GM12878 (cell line): ENCODE results near the gene FOXP1. TPM values are rescaled to one million over a fixed set of nuclear protein-coding genes. Genes with fewer than 3 reads are reported as not detected.

Experiments
- ATAC-seq: fragments of 200-7000 bp; cut with Tn5 transposase; 3 replicates; pipeline ENCODE4 v1.9.1; 2020; ENCODE audit warnings: mild to moderate bottlenecking, moderate library complexity
- BruUV-seq: library from RNA; stranded (reverse); fragments of 400-500 nt; replicated peaks from 2 replicates; lab custom pipeline; 2021; lab: Mats Ljungman, UMichigan
- CTCF ChIA-PET: fragments of 300-600 bp; sonication (Branson Sonifier 250); formaldehyde crosslinking; extraction: SDS; loops from one replicate; lab custom pipeline; 2021; ENCODE audit warnings: inconsistent platforms; lab: Yijun Ruan, JAX
- POLR2A ChIA-PET: fragments of 350-600 bp; formaldehyde crosslinking; extraction: SDS; loops from one replicate; lab custom pipeline; 2021; ENCODE audit warnings: inconsistent platforms; lab: Charles Lee
- RAD21 ChIA-PET: fragments of 300-600 bp; sonication (Branson Sonifier 250); formaldehyde crosslinking; loops from one replicate; lab custom pipeline; 2023; ENCODE audit warnings: antibody characterized with exemption; ENCODE audit not compliant: unreplicated experiment; lab: Charles Lee
- SMC1A ChIA-PET: fragments of 300-600 bp; sonication (Branson Sonifier 250); formaldehyde crosslinking; loops from one replicate; lab custom pipeline; 2023; ENCODE audit not compliant: unreplicated experiment, uncharacterized antibody; lab: Charles Lee
- DNase-seq: peaks from one replicate; pipeline ENCODE4 v3.0.0-alpha.2; 2011; ENCODE audit warnings: low read depth, low spot score
- FAIRE-seq: peaks from 3 replicates; lab custom pipeline; 2011; peaks lifted over from hg19 to GRCh38; lab: Jason Lieb, UNC
- H2AFZ ChIP-seq: 2 replicates; pipeline ENCODE4 v1.6.0; 2011; ENCODE audit warnings: low read depth, low read length, control low read depth; ENCODE audit not compliant: control insufficient read depth
- H3K27ac ChIP-seq: 2 replicates; pipeline ENCODE4 v1.5.1; 2011; ENCODE audit warnings: control low read depth; ENCODE audit not compliant: control insufficient read depth, insufficient read depth
- H3K27me3 ChIP-seq, 2 experiments: replicated peaks in 1 of 2; 2 replicates each; pipeline versions ENCODE4 v1.6.0 to v1.6.1; 2011; ENCODE audit warnings: low read length in 1 of 2; ENCODE audit not compliant: control insufficient read depth in 2 of 2, insufficient read depth in 2 of 2
- H3K36me3 ChIP-seq, 2 experiments: 2 replicates each; pipeline ENCODE4 v1.5.1; 2011; ENCODE audit warnings: low read length in 1 of 2; ENCODE audit not compliant: control insufficient read depth in 2 of 2, insufficient read depth in 2 of 2
- H3K4me1 ChIP-seq: 2 replicates; pipeline ENCODE4 v1.6.1; 2011; ENCODE audit warnings: mild to moderate bottlenecking, low read length, moderate library complexity, mixed read lengths; ENCODE audit not compliant: control insufficient read depth, insufficient read depth
- H3K4me2 ChIP-seq: 2 replicates; pipeline ENCODE4 v1.6.0; 2011; ENCODE audit warnings: control low read depth; ENCODE audit not compliant: control insufficient read depth, insufficient read depth
- H3K4me3 ChIP-seq: fragments of 200-600 bp; sonication (generic); 2 replicates; pipeline ENCODE4 v1.5.1; 2016
- H3K79me2 ChIP-seq: 2 replicates; pipeline ENCODE4 v1.6.0; 2011; ENCODE audit warnings: low read length; ENCODE audit not compliant: control insufficient read depth, insufficient read depth
- H3K9ac ChIP-seq: 2 replicates; pipeline ENCODE4 v1.8.0; 2011; ENCODE audit warnings: low read length, control low read depth, mixed read lengths; ENCODE audit not compliant: control insufficient read depth, insufficient read depth
- H3K9me3 ChIP-seq: replicated peaks from 3 replicates; pipeline ENCODE4 v1.5.1; 2011; ENCODE audit warnings: mild to moderate bottlenecking, low read length; ENCODE audit not compliant: control insufficient read depth, insufficient read depth
- H4K20me1 ChIP-seq: 2 replicates; pipeline ENCODE4 v1.6.0; 2011; ENCODE audit not compliant: control insufficient read depth, insufficient read depth
- BHLHE40 ChIP-seq, 2 experiments: fragments of 450-650 bp in 1 of 2; IDR thresholded peaks; 2 replicates each; pipeline ENCODE4 v1.6.1; 2011 to 2017; ENCODE audit warnings: low read depth in 2 of 2, borderline replicate concordance in 1 of 2, improper control_type of control experiment in 1 of 2, low read length in 1 of 2, mild to moderate bottlenecking in 1 of 2
- CBX5 ChIP-seq: sonication (generic); IDR thresholded peaks from 2 replicates; pipeline ENCODE4 v1.6.1; 2016; ENCODE audit warnings: low read depth, moderate library complexity, mild to moderate bottlenecking, inconsistent platforms
- CEBPB ChIP-seq, 2 experiments: fragments of 150-350 bp in 1 of 2; IDR thresholded peaks; 2 replicates each; pipeline ENCODE4 v1.6.1; 2012 to 2014; ENCODE audit warnings: low read depth in 2 of 2, low read length in 2 of 2, borderline replicate concordance in 1 of 2, inconsistent platforms in 1 of 2
- EZH2 ChIP-seq: IDR thresholded peaks from 2 replicates; pipeline ENCODE4 v1.6.1; 2012; ENCODE audit warnings: low read depth, mild to moderate bottlenecking, control low read depth, inconsistent platforms, low read length, borderline replicate concordance; ENCODE audit not compliant: control insufficient read depth
- FOS ChIP-seq: IDR thresholded peaks from 3 replicates; pipeline ENCODE4 v1.6.1; 2011; ENCODE audit warnings: borderline replicate concordance; ENCODE audit not compliant: insufficient read length; ENCODE audit errors: extremely low read depth
- HSF1 ChIP-seq: fragments of 150-350 bp; IDR thresholded peaks from 2 replicates; pipeline ENCODE4 v1.6.1; 2014; ENCODE audit warnings: mild to moderate bottlenecking, low read depth, low read length
- IRF4 ChIP-seq: IDR thresholded peaks from 2 replicates; pipeline ENCODE4 v1.6.1; 2011; ENCODE audit warnings: low read depth, low read length
- MEF2B ChIP-seq: fragments of 450-650 bp; IDR thresholded peaks from 2 replicates; pipeline ENCODE4 v1.6.1; 2018; ENCODE audit warnings: mild to moderate bottlenecking, moderate library complexity; ENCODE audit not compliant: partially characterized antibody, poor library complexity, severe bottlenecking
- MYC ChIP-seq: IDR thresholded peaks from 2 replicates; pipeline ENCODE4 v1.6.1; 2011; ENCODE audit warnings: mild to moderate bottlenecking, low read length, moderate library complexity, inconsistent platforms; ENCODE audit not compliant: insufficient read depth, insufficient replicate concordance, insufficient read length, severe bottlenecking
- NFYA ChIP-seq: IDR thresholded peaks from 2 replicates; pipeline ENCODE4 v1.6.1; 2011; ENCODE audit warnings: low read depth, mild to moderate bottlenecking, low read length, improper control_type of control experiment, borderline replicate concordance
- PKNOX1 ChIP-seq: fragments of 450-650 bp; IDR thresholded peaks from 2 replicates; pipeline ENCODE4 v1.6.1; 2016; ENCODE audit warnings: mild to moderate bottlenecking
- PML ChIP-seq: IDR thresholded peaks from 2 replicates; pipeline ENCODE4 v1.6.1; 2012; ENCODE audit warnings: low read length, inconsistent platforms
- SREBF1 ChIP-seq: IDR thresholded peaks from 2 replicates; pipeline ENCODE4 v1.6.1; 2012; ENCODE audit warnings: mild to moderate bottlenecking, low read length
- YBX1 ChIP-seq: fragments of 450-650 bp; IDR thresholded peaks from 2 replicates; pipeline ENCODE4 v1.6.1; 2016; ENCODE audit warnings: antibody characterized with exemption
- ZNF687 ChIP-seq: fragments of 450-650 bp; IDR thresholded peaks from 2 replicates; pipeline ENCODE4 v1.6.1; 2017; ENCODE audit warnings: mild to moderate bottlenecking, moderate library complexity
- WGBS: methylation state at CpG from one replicate; pipeline ENCODE4 v1.1.6; 2016; ENCODE audit warnings: low lambda C conversion rate; ENCODE audit not compliant: insufficient replicate concordance, insufficient coverage; ENCODE audit errors: missing lambda C conversion rate; 5-methylcytosine and 5-hydroxymethylcytosine counted together
- in situ Hi-C: fragments of 300-500 bp; cut with MboI; formaldehyde crosslinking; loops from 9 replicates; pipeline ENCODE4 v1.14.3; 2018; ENCODE audit warnings: mixed read lengths
- intact Hi-C: fragments of 100-400 bp; cut with micrococcal nuclease; formaldehyde crosslinking; loops from one replicate; pipeline ENCODE4 v1.14.2; 2022; ENCODE audit not compliant: unreplicated experiment
- polyA plus RNA-seq, 11 experiments: library from polyadenylated mRNA; depleted of rRNA in 4 of 11; unstranded in 6 of 11; stranded (reverse) in 5 of 11; fragments of >200 nt; fragmentation: Nextera tagmentation in 4 of 11; fragmentation: Illumina TruSeq in 1 of 11; extraction: Ambion mirVana in 4 of 11; extraction: Trizol in 1 of 11; gene quantifications; 1 replicate in 1 of 11; 2 replicates in 10 of 11; pipeline versions ENCODE4 v1.2.1 to v1.2.3, GENCODE V29; 2011 to 2016; ENCODE audit warnings: inconsistent platforms in 2 of 11, missing spikeins in 2 of 11, low read depth in 1 of 11
- total RNA-seq, 4 experiments: library from RNA; depleted of rRNA in 3 of 4; stranded (reverse); fragments of >200 nt in 3 of 4; fragmentation: Illumina TruSeq in 1 of 4; extraction: Trizol in 1 of 4; gene quantifications; 2 replicates each; pipeline versions ENCODE4 v1.2.1 to v1.2.3, GENCODE V29; 2013 to 2021

Gene FOXP1
- total and polyA plus RNA-seq, 10 of the 15 experiments (the other 5 are each of a cell fraction or from before 2014, with no cell fraction given) = 0.05 to 1.6 (median 0.20) TPM; not detected in 1

DNA sequence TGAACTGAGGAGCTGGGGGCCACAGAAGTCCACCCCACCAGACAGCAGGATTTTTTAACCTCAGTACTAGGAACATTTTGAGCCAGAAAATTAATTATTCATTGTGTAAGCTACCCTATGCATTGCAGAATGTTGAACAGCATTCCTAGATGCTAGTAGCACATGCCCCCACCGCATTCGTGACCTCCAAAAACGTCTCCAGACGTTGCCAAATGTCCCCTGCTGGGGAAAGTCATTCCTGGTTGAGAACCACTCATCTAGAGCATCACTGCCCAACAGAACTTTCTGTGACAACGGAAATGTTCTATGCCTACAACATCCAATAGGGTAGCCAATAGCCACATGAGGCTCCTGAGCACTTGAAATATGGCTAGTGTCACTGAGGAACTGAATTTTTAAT lies 333.5 kb downstream of the FOXP1 start:
- H3K4me3 ChIP-seq = no peak overlapping the region
- no peaks in the 10 kb centered on the region for H3K36me3 ChIP-seq
- SMC1A ChIA-PET = no interaction called here
- H3K4me1 ChIP-seq = no peaks in the 10 kb centered on the region
- H4K20me1 ChIP-seq = no peaks in the 10 kb centered on the region
- H3K4me2 ChIP-seq = no peak overlapping the region
- no peak for ATAC-seq
- FAIRE-seq = no peak
- no peaks in the 10 kb centered on the region; a peak in 1 of 4 replicates for H3K27me3 ChIP-seq
- POLR2A ChIA-PET = no interaction called here
- BruUV-seq = no TSS peak
- CTCF ChIA-PET = no interaction called here
- H3K9me3 ChIP-seq = no peaks in the 10 kb centered on the region
- H3K9ac ChIP-seq = no peak overlapping the region
- H3K27ac ChIP-seq = no peak overlapping the region
- RAD21 ChIA-PET = no interaction called here
- no peak for DNase-seq
- WGBS = 37% methylated on average over 5 of the region's 5 CpGs
- in situ Hi-C loops (no loop called here), intact Hi-C loops (no loop called here)
- H3K79me2 ChIP-seq = no peaks in the 10 kb centered on the region
- no peak overlapping the region for H2AFZ ChIP-seq
- no peak for TF ChIP-seq PML
- no peak for TF ChIP-seq MYC
- TF ChIP-seq YBX1 = no peak
- TF ChIP-seq SREBF1 = no peak
- no peak for TF ChIP-seq MEF2B
- TF ChIP-seq CEBPB (IDR thresholded peaks at IDR 0.05; ENCODE audit: borderline replicate concordance in 1 of 2, low read depth in 2 of 2, low read length in 2 of 2) = no peak
- TF ChIP-seq CBX5 = no peak
- no peak for TF ChIP-seq FOS
- TF ChIP-seq NFYA = no peak
- no peak for TF ChIP-seq HSF1
- no peak for TF ChIP-seq IRF4
- TF ChIP-seq ZNF687 = no peak
- TF ChIP-seq EZH2 = no peak
- no peak for TF ChIP-seq BHLHE40 (IDR thresholded peaks at IDR 0.05; ENCODE audit: borderline replicate concordance in 1 of 2, low read depth in 2 of 2, low read length in 1 of 2)
- TF ChIP-seq PKNOX1 = no peak
